Measurements from ENCODE around the gene SMIM3.

- no peak for TF ChIP-seq EP300 (IDR thresholded peaks at IDR 0.05)
- no peak for TF ChIP-seq CTCF (IDR thresholded peaks at IDR 0.05)
- TF ChIP-seq POLR2A (IDR thresholded peaks at IDR 0.05): no peak
- TF ChIP-seq POLR2AphosphoS5 (IDR thresholded peaks at IDR 0.05): no peak
Measured at GRCh38 chr5:150750469-150750868, 28.1 kb upstream of the SMIM3 start.

Measured in gastroesophageal sphincter (tissue), 3 donors.